Activated gamma-delta T cell (primary cell): ENCODE measurements around the gene TAL1.

Experiments
- DNase-seq: peaks from one replicate; lab custom pipeline; 2025; lab: John Stamatoyannopoulos, UW

TAL1 gene

DNA sequence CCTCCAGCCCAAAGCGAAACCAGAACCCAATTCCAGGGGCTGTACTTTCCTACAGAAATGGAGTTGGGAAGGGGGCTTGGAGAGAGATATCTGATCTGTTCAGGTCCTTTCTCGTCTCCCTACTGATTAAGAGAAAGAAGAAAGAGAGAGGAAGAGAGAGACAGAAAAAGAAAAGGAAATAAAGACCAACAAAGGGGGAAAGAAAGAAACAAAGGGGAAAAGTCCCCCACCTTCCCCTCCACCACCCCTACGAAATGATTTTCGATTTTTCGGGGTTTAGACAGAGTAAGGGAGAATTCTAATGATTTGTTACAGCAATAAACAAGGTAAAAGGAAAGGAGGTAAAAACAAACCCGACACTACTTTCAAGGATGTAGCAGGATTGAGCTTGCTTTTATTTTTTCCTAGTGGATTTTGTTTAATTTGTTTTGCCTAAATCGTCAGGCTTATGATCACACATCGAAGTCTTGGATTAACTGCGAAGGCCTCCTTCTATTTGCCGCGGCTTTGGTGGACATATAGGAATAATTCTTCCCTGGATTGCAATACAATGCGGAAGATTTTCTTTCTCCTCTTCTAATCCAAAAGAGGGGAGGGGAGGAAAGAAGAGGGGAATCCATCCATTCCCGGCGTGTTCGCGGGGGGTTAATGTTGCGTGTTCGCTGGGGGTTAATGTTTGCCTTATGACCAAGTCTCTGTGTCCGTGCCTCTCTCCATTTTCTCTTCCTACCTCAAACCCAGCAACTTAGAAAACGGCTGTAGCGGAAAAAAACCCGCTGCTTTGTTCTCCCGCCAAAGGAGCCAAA, 1.9 kb downstream of the TAL1 start:
- DNase-seq, result no peak

DNA sequence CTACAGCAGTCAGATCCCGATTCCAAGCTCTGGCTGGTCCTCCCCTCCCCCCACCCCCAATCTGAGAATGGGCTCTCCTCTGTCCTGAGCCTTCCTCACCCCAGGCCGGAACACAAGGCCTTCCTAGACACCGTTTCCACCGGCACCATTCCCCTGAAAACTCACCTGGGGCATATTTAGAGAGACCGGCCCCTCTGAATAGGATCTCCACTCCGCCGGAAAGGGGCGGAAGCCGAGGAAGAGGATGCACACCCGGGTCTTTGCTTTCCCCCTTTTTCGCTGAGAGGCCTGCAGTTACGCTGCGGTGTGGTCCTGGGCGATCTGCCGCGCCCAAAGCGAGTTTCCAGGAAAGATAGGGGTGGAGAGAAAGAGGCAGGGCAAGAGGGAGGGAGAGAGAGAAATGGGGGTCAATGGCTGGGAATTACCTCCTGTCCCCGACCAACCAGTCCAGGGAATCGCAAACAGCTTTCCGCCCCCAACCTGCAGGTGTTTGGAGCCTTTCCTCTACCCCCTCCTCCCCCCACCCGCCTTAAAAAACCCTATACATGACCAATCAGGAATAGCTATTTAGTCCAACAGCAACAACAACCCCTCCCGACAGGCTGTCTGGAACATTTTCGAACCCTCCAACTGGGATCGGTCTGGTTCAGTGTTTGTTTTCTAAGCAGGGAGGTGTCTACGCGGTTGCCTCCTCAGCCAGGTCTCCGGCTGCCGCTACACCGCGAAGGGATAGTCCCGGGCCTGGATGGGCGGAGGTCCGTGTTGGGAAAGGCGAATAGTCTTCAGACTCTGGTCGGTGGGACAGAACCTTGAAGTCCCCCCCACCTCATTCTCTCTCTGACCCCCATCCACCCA, 2.8 kb downstream of the TAL1 start:
- DNase-seq, result no peak

DNA sequence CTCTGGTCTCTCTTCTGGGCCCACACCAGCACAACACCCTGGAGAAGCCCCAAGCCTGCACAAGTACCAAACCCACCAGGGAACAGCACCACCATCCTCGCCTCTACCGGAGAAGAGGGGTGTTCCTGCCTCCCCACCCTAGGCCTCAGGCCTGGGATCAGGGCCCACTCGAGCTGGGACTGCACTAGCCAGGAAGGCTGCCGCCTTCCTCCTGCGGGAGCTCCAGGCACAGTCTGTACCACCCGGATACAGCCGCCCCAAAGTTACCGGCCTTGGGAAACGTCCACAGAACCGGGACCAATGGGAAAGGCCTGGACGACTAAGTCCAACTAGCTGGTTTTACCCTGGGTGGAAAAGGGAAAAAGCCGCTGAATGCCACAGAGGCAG, 3.4 kb downstream of the TAL1 start:
- no peak for DNase-seq

DNA sequence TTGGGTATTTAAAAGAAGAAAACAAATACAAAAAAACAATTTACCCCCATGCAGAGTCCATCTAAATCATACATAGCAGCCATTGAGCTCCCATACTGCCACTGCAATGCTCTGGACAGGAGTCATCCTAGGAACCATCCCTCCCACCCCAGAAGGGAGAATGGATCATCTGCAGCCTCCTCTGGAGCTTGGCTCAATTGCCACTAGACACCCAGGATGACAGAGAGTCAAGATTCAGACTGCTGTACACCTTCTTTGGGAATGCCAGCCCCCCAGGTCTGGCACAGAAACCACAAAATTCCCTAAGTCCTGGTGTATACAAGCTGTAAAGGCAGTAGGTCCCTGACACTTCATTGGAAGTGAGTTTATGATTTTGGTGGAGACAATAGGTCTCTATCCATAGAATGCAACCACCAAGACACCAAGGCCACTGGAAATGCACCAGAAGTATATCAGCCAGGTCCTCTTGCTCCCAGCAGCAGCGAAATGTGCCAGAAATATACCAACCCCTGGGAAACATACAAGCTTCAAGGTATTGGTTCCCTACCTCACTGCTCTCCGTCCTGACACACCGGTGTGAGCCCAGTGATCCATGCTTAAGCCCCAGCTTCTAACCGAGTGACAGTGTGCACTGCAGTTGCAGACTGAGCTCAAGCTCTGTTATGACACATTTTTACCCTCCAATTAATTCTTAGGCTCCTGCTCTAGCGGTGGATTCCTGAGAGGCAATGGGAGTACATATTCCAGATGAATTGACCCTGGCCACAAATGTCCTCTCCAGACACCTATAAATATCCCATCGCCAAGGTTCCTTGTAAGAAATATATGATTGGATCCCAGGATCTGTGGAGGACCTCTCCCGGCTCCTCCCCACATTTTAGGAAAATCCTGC, 4.4 kb downstream of the TAL1 start:
- no peak for DNase-seq

DNA sequence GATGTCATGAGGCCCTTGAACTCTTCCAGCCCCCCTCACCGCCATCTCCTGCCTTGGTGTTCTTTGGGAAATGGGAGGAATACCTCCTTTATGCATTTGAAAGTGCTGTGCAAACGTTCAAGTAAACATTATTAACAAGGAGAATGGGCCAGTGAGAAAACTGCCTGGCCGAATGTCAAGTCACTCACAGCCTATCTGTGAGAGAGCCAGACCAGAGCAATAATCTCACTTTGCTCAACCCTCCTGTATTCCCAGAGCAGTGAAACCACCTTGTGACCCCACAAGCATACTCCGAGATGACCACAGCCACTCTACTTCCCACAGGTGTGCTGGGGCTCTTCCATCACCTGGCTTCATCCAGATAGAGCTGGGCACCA, 5.2 kb downstream of the TAL1 start:
- no peak for DNase-seq

DNA sequence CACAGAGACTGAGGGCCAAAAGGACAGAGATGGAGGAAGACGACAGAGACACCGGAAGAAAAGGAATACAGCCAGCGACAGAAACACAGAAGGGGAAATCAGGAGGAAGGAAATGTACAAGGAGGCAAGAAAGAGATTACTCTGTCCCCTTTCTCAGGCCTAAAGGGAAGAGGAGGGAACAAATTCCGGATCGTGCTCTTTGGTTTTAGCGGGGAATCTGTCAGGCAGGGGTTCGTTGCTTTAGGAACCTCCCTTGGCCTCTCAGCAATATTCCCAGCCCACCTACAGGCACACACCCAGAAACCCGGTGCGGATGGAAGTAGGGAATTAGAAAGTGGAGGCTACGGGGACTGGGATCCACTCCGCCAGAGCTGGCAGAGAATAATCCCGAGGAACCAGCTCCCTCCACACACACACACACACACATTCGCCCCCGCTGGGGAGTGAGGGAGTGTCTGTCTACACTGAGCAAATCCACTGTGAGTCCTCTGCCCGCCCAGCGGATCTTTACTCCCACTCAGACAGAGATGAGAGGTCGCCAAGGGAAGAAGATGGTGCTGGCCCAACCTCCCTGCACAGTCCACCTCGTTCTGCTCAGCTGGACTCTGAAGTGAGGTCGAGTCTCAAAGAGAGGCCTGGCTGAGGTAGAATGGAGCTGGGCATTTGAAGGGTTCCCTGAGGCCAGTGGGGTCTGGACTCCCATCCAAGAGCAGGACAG, 5.7 kb downstream of the TAL1 start:
- DNase-seq, result no peak

DNA sequence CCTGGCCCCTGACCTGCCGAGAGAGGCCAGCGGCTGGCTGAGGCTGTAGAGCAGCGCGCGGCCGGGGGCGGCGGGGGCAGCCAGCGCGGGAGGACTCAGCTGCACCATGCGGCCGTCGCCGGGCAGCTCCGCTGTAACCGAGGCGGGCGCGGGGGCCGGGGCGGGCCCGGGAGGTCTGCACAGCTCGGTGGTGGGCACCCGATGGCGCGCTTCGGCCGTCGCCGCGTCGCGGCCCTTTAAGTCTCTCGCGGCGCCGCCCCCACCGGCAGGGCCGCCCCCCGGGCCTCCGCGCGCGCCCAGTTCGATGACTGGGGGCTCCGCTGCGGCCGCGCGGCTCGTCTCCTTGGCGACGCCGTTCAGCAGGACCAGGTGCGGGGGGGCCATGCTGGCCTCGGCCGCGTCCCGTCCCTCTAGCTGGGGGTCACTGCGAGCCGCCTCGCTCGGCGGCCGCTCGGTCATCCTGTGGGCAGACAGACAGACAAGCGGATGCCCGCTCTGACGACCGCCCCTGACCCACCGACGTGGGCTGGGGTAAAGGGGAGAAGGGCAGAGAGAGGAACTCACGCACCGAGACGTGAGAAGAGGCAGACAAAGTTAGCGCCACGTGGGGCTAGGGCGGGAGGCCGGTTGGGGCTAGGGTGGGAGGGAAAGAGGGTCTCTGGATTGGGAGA, 6.5 kb downstream of the TAL1 start:
- no peak for DNase-seq

DNA sequence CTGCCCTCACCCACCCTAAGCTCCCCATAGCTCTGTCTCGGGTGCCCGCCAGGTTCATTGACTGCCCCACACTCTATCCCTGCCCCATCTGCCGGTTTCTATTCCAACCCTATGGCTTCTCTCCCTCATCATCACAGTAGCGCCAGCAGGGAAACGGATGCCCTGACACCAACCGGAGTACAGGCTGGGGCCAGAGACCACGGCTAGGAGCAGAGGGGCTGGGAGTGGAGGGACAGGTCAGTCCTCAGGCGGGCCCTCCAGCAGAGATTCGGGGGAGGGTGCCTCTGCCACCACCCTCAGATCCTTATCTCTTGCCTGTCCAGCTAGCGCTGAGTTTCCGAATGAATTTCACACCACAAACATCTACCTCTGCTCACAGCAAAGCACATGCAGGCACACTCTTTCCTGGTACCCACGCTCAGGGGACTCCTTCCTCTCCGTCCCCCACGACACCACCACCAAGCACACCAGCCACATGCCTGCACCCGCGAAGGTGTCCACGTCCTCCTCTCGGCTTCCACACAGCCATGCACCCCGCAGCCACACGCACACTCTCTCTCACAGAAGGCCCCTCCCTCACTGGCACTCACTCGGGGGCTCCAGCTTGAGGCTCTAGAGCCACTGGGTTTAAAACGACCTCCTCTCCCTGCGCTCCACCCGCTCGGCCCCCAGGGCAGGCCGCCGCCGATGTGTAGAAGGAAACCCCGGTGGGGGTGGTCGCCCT, 7.2 kb downstream of the TAL1 start:
- no peak for DNase-seq

DNA sequence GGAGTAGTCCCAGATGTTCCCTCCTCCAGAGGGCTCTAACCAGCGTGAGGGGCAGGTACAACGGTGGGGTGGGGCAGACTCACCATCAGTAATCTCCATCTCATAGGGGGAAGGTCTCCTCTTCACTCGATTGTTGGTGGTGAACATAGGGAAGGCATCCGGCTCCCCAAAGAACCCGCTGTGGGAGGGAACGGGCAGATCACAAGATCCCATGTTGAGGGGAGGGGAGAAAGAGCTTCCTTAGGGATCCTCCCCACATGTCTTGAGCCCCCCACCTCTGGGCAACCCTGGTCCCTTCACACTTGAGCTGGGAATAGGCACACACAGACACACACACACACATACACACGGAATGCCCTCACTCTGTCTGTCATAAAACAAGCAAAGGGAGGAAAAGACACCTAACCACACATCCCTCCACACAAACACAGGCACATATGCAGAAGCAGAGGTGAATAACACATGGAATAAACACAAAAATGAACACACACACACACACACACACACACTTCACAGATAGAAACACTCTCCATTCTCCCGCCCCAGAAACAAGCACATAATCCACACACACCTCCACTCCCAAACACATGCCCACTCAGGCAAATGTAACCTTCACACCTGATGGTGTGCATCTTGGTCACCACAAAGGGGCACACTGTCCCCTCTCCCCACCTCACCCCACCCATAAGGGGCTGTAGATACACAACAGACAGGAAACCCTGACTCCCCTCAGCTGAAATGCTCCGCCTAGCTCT, 7.9 kb downstream of the TAL1 start:
- DNase-seq, result no peak

DNA sequence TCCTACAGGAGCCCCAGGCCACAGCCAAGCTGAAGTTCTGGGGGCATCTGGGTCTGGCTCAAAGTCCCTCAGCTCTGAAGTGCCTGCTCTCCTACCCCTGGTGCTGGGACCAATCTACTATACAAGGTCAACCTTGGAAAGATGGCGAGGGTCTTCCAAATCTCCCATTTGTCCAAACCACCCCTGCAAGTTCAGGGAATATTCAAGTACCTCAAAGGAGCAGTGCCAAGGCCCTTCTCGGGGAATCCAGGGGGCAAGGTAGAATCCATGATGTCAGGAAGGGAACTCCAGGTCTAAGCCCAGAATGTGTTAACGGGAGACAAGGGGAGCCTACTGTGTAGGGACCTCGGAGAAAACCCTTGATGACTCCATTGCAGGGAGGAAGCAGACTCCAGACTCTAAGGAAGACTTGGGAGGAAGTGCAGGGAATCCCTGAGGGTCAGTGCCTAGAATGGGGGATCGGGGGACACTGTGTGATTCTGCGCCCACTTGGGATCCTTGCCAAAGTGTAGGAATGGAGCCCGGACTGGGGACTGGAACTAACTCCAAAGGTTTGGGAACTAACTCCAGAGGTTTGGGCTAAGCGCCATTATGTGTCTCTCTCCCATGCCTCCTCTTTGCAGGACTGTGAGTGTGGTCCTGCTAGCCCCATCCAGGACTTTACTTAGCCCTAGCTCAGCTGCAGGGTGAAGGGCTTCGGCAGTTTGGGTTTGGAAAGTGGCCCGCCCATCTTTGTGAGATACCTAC, 8.7 kb downstream of the TAL1 start:
- DNase-seq, result no peak

DNA sequence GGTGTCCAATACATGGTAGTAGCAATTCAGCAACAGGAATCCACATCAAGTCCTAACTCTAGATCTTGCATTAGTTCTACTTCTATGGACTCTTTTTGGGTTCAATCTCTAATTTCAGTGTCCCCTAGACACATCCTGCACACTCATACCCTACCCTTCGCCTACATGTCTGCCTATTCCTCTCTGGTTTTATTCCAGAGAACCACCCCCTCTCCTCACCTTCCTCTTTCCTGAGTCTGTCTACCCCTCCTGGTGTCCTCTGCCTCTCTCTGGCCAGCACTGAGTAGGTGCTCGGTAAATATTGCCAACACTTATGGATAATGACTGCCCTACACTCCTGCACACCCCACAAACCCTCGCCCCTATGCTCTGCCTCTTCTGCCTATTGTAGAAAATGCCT, 9.5 kb downstream of the TAL1 start:
- no peak for DNase-seq

DNA sequence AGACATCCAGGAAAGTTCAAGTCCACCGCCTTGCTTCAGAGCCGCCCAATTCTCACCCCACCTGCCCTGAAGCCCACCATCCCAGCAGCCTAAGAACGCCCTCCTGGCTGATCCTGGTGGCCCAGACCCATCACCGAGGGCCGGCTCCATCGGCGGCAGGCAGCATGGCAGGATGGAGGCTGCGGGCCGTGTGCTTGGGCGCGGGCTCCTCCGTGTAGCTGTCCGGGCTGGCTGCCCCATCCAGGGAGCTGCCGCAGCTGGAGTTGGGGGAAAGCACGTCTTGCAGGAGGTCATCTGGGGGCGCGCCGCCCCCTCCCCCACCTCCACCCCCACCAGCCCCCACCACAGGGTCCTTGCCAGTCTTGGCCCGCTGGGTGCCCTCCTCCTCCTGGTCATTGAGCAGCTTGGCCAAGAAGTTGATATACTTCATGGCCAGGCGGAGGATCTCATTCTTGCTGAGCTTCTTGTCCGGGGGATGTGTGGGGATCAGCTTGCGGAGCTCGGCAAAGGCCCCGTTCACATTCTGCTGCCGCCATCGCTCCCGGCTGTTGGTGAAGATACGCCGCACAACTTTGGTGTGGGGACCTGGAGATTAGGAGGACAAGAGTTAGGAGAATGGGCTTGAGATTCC, 12.3 kb downstream of the TAL1 start:
- DNase-seq, result no peak

DNA sequence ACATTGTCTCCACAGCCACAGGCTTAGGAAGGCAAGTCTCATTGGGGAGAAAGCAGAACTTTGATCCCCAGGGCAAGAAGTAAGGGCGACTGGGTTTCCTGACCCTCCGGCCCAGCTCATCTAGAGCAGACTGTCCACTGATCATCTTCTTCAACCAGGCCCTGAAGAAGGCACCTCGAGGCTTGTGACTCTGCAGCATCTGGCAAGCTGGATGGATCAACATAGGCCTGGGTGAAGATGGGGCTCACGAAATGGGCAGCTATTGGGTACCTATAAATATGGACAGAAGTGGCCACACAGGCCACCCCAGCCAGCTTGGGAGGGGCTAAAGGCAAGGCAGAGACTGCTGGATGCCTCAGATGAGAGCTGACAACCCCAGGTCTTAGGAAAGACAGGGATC, 13.0 kb downstream of the TAL1 start:
- no peak for DNase-seq

DNA sequence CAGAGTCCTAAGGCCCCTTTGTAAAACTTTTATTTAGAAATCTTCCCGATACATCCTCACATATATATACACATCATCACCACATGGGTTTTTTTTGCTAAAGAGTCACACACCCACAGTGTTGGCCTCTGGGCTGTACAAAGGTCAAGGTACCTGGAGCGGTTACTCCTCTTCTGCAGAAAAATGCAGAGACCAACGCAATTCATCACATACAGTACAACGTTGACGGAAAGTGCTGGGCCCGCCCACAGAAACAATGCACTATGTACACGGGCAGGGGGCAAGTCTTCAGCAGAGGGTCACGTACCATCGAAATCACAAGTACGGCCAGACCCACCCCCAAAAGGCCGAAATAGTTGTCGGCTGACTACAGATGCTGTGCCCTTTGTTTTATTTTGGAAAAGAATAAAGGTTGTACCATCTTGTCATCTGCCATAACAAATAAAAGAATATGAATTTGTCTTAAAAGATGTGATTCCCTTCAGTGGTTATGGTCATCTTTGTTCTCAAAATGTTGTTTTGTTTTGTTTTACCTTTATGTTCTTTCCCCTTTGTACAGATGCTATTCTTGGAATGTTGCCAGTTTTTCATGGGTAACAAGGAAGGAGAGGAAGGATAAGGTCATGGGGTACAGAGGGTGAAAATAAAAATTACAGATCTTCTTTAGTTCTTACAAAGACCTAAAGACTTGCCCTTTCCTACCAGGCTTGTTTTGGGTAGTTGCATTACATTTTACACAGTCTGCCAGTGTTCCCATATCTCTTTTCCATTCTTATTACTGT, 15.6 kb downstream of the TAL1 start:
- DNase-seq, result no peak

DNA sequence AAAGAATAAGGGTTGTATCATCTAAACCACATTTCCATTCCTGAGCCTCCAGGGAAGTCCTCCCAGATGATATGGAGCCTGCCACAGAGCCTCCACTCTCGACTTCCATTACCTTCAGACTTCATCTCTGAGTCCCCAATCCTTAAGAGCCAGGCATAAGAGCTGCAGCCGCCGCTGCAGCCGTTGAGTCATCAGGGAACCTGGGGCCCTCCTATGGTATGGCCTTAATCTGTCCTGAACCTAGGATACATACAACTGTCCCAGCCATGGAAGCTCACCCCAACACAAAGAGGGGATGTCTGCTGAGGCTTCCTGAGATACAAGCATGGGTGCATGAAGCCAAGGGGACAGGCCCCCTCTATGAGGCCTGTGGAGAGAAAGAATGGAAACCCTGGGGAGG, 16.3 kb downstream of the TAL1 start:
- DNase-seq, result no peak

DNA sequence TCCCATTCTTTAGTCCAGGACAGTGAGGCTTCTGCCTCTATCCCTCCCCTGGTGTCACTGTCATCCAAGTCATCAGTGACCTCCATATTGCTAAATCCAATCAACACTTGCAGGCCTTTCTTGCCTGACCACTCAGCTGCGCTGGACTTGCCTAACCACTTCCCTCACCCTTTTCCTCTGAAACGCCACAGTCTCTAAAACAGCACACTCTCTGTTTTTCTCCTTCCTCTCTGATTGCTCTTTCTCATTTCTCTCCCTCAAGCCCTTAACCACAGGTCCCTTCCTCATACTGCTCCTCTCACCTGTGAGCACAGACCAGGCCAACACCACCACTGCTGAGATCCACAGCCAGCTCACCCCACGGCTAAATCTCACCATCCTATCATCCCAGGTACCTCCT, 17.5 kb downstream of the TAL1 start:
- no peak for DNase-seq

DNA sequence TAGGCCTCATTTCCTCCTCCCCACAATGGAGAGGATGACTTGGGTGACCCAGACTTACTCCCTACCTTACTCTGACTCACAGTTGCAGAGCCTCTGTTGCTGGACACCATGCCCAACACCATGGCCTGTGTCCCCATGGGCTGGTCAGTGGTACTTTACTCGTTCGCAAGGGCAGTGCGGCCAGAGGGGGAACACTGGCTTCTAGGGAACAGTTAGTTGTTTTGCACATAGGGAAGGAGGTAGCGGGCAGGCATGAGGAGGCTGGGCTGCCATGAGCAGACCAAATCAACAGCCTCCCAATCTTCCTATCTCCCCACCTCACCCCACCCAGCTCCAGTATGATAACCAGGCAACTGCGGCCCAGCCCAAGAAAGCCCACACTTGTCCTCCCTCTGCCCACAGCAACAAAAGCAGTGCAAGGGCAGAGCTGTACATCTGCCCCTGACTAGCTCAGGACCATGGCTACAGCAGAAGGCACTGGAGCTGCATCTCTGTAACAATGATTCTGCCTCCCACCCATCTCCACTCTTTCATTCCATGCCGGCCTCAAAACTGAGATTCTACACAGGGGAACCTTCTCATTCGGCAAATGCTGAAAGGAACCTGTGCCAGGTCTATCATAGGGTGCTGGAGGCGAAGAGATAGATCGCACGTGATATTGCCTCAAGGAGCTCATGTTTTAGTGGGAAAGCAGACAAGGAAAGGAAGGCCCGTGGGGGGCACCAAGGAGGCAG, 18.6 kb downstream of the TAL1 start:
- no peak for DNase-seq
